ENCODE data around the gene CNOT6.

DNA sequence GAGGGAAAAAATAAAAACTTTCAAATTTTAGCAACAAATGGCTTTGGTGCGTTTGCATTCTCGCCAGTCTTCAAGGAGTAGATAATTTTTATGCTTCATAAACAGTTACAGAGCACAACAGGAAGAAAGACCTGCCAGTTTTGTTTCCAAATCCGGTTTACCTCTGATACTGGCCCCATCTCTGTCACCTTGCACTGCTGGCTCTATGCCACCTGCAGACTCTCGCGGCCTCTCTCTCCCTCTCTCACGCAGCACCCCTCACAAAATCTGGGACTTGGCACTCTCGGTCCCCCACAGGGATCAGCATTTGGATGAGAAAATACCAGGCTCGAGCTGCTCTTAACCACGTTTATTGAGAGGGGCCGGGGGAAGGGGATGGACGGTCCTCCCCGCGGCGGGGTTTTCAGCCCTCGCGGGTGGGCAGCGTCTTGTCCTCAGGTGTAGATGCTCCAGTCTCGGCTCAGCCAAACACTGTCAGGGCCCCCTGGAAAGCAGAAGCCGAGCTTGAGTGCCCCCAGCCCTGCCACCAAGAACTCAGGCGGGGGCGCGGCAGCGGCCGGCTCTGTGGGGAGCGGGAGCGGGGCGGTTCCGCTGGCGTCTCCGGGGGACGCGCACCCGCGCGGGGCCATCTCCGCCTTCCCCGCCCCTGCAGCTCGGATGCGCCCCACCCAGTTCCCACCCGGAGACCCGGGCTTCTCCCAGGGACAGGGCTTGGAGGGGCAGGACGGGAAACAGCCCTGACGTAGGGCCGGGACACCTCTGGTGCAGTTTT, 95.8 kb downstream of the CNOT6 start:
- TF ChIP-seq, protein P1, sequence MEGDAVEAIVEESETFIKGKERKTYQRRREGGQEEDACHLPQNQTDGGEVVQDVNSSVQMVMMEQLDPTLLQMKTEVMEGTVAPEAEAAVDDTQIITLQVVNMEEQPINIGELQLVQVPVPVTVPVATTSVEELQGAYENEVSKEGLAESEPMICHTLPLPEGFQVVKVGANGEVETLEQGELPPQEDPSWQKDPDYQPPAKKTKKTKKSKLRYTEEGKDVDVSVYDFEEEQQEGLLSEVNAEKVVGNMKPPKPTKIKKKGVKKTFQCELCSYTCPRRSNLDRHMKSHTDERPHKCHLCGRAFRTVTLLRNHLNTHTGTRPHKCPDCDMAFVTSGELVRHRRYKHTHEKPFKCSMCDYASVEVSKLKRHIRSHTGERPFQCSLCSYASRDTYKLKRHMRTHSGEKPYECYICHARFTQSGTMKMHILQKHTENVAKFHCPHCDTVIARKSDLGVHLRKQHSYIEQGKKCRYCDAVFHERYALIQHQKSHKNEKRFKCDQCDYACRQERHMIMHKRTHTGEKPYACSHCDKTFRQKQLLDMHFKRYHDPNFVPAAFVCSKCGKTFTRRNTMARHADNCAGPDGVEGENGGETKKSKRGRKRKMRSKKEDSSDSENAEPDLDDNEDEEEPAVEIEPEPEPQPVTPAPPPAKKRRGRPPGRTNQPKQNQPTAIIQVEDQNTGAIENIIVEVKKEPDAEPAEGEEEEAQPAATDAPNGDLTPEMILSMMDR (conservative IDR thresholded peaks at IDR 0.05; ENCODE audit: low read depth, low read length): no peak
- TF ChIP-seq EZH2 (IDR thresholded peaks at IDR 0.05; ENCODE audit: borderline replicate concordance, low read depth, low read length, poor library complexity, severe bottlenecking): no peak
